Astrocyte of the cerebellum (primary cell): ENCODE measurements around the gene MYH10.

Experiments
- DNase-seq: peaks from one replicate; pipeline ENCODE4 v3.0.0-alpha.2; 2011; ENCODE audit warnings: low read depth
- H3K4me3 ChIP-seq: 2 replicates; pipeline ENCODE4 v1.5.1; 2011; ENCODE audit warnings: mild to moderate bottlenecking, low read depth, low read length, moderate library complexity
- in situ Hi-C: cut with HindIII; loops from 2 replicates; pipeline ENCODE4 v1.10.0; 2017; ENCODE audit warnings: low sequenced_read_pairs
- TF ChIP-seq, protein P1 (sequence below): IDR thresholded peaks from 2 replicates; pipeline ENCODE4 v1.5.1; 2012; ENCODE audit warnings: low read length, low read depth, moderate library complexity, mild to moderate bottlenecking; ENCODE audit errors: missing control alignments

MYH10 gene

DNA sequence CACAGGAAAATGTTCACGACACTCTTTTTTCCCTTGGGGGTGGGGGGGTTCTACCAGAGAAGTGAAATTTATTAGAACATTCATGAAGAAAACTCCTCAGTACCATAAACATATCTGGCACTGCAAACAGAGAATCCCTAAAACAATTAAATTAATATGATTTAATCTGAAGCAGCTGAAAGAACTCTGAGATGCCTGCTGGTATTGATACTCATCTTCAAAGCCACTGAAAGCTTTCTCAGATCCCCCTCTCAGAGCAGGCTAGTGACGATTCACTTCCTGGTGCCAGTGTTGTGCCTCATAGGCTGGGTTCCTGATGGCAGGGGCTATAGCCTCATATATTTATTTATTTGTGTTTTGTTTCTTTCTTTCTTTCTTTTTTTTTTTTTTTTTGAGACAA lies 52.7 kb downstream of the MYH10 start:
- no peak overlapping the region for H3K4me3 ChIP-seq
- no peak for DNase-seq
- in situ Hi-C loops: loop anchor here (5.0 kb wide), 2 partner anchors 34 to 41 kb away; no protein-coding TSS in a partner anchor
- TF ChIP-seq, protein P1, sequence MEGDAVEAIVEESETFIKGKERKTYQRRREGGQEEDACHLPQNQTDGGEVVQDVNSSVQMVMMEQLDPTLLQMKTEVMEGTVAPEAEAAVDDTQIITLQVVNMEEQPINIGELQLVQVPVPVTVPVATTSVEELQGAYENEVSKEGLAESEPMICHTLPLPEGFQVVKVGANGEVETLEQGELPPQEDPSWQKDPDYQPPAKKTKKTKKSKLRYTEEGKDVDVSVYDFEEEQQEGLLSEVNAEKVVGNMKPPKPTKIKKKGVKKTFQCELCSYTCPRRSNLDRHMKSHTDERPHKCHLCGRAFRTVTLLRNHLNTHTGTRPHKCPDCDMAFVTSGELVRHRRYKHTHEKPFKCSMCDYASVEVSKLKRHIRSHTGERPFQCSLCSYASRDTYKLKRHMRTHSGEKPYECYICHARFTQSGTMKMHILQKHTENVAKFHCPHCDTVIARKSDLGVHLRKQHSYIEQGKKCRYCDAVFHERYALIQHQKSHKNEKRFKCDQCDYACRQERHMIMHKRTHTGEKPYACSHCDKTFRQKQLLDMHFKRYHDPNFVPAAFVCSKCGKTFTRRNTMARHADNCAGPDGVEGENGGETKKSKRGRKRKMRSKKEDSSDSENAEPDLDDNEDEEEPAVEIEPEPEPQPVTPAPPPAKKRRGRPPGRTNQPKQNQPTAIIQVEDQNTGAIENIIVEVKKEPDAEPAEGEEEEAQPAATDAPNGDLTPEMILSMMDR: no peak

GRCh38 chr17:8576559-8577294 lies 53.8 kb downstream of the MYH10 start:
- H3K4me3 ChIP-seq: no peak overlapping the region
- TF ChIP-seq, protein P1: no peak

GRCh38 chr17:8574687-8575086 lies 55.8 kb downstream of the MYH10 start:
- DNase-seq: no peak
- TF ChIP-seq, protein P1: peak; percentile 21
- in situ Hi-C loops: loop anchor here (5.0 kb wide), 2 partner anchors 37 to 38 kb away; no protein-coding TSS in a partner anchor
- H3K4me3 ChIP-seq: no peak overlapping the region

More at GRCh38 chr17:8576559-8577294, 53.8 kb downstream of the MYH10 start:
- in situ Hi-C loops: loop anchor here (5.0 kb wide), 2 partner anchors 36 to 39 kb away; no protein-coding TSS in a partner anchor
- no peak for DNase-seq

DNA sequence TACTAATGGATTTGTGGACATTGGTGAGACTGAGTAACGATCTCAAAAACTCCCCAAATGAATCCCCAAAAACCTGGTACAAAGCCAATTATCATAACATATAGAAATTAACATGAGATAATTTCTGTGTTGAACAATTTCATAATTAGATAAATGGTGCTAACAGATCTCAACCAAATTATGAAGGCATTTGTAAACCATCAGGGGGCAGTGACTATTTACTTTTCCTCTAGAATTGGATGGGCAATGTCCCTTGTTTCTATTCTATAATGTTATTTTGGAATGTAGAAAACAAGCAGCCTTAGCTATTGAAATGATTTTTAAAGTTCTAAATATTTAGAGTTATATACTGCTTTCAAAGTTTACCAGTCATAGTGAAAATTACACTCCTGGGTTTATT lies 57.8 kb downstream of the MYH10 start:
- no peak for DNase-seq
- in situ Hi-C loops: no loop called here
- H3K4me3 ChIP-seq: no peak overlapping the region
- TF ChIP-seq, protein P1: no peak

GRCh38 chr17:8563981-8564602 lies 66.4 kb downstream of the MYH10 start:
- peak; percentile 28 for DNase-seq
- in situ Hi-C loops: no loop called here
- no peak overlapping the region for H3K4me3 ChIP-seq
- TF ChIP-seq, protein P1: no peak

GRCh38 chr17:8563024-8563776 lies 67.3 kb downstream of the MYH10 start:
- DNase-seq: no peak
- no peak overlapping the region for H3K4me3 ChIP-seq
- TF ChIP-seq, protein P1: no peak
- in situ Hi-C loops: no loop called here
